Esophagus squamous epithelium (tissue), 5 donors: ENCODE measurements around the gene TOPAZ1. TPM values are rescaled to one million over a fixed set of nuclear protein-coding genes. Genes with fewer than 3 reads are reported as not detected.

ENCODE experiments used
- DNase-seq: peaks from one replicate; lab custom pipeline; 2025; lab: John Stamatoyannopoulos, UW
- H3K27ac ChIP-seq, 4 donors: fragments of 200-600 bp; sonication (generic); one replicate each; pipeline ENCODE4 v1.5.1; 2016 to 2019; ENCODE audit warnings: mild to moderate bottlenecking in 1 of 4
- H3K27me3 ChIP-seq, 4 donors: fragments of 200-600 bp; sonication (generic); 1 replicate in 3 of 4; 2 replicates in 1 of 4; pipeline versions ENCODE4 v1.5.1 to v1.6.0; 2017 to 2021; ENCODE audit warnings: antibody characterized with exemption in 1 of 4
- H3K36me3 ChIP-seq, 3 donors: fragments of 200-600 bp; sonication (generic); one replicate each; pipeline ENCODE4 v1.5.1; 2016 to 2019
- H3K4me1 ChIP-seq, 3 donors: fragments of 200-600 bp; sonication (generic); one replicate each; pipeline ENCODE4 v1.5.1; 2017 to 2019
- H3K4me3 ChIP-seq, 4 donors: fragments of 200-600 bp; sonication (generic); 1 replicate in 3 of 4; 2 replicates in 1 of 4; pipeline ENCODE4 v1.5.1; 2016 to 2019; ENCODE audit warnings: mild to moderate bottlenecking in 2 of 4, moderate library complexity in 1 of 4
- H3K9me3 ChIP-seq, 3 donors: fragments of 200-600 bp; sonication (generic); one replicate each; pipeline ENCODE4 v1.5.1; 2016 to 2019
- CTCF ChIP-seq, 6 experiments: fragments of 450-650 bp in 4 of 6; fragments of 200-600 bp in 2 of 6; sonication (generic) in 2 of 6; IDR thresholded peaks; one replicate each; pipeline ENCODE4 v1.5.1; 2016 to 2019; ENCODE audit warnings: antibody characterized with exemption in 6 of 6, mild to moderate bottlenecking in 4 of 6, moderate library complexity in 4 of 6
- POLR2A ChIP-seq, 4 donors: fragments of 450-650 bp; IDR thresholded peaks; one replicate each; pipeline ENCODE4 v1.6.1; 2017; ENCODE audit warnings: antibody characterized with exemption in 4 of 4, mild to moderate bottlenecking in 4 of 4, moderate library complexity in 3 of 4
- WGBS, 2 donors: methylation state at CpG; one replicate each; pipeline ENCODE4 v1.1.5; 2018; 5-methylcytosine and 5-hydroxymethylcytosine counted together
- intact Hi-C: fragments of 100-400 bp; cut with DNase I; formaldehyde crosslinking; loops from one replicate; pipeline ENCODE4 v1.15.0; 2022
- total RNA-seq, 4 donors: library from RNA; depleted of rRNA; stranded (reverse); fragments of >200 nt; gene quantifications; one replicate each; pipeline ENCODE4 v1.1.0, GENCODE V29; 2016
- donor health status: DM: yes; HTN: yes; CAD: no.

Gene TOPAZ1
- not detected for total RNA-seq

- H3K36me3 ChIP-seq: no peaks in the 10 kb centered on the region
Measured at GRCh38 chr3:44241706-44242105, at the start of gene TOPAZ1. Gene TOPAZ1, plus strand, starts transcription at chr3:44241886. Its CDS starts 168 bp downstream, at chr3:44242054.

GRCh38 chr3:44198284-44199269, 43.1 kb upstream of the TOPAZ1 start:
- H3K27ac ChIP-seq: no peak overlapping the region
- DNase-seq: peak; percentile 13
- peak; percentile 53 to 79 (median 70) for TF ChIP-seq CTCF (IDR thresholded peaks at IDR 0.05)
- TF ChIP-seq POLR2A (IDR thresholded peaks at IDR 0.05): no peak
- peaks cover 0 to 18% (median 0%) of the 10 kb centered on the region in 4 donors for H3K27me3 ChIP-seq
- H3K4me3 ChIP-seq: no peak overlapping the region
- H3K36me3 ChIP-seq: no peaks in the 10 kb centered on the region
- intact Hi-C loops: loop anchor here (10.0 kb wide), 1 partner anchor 654 kb away; no protein-coding TSS in a partner anchor
- H3K9me3 ChIP-seq: no peaks in the 10 kb centered on the region
- 10 to 14% methylated on average over 15 of the region's 15 CpGs for whole genome bisulfite sequencing, 2 donors
- no peaks in the 10 kb centered on the region for H3K4me1 ChIP-seq

More at GRCh38 chr3:44241706-44242105, at the start of gene TOPAZ1:
- Histone ChIP-seq H3K27me3 (peaks cover 0 to 15% (median 0%) of the 10 kb centered on the region in 4 donors), H3K9me3 (no peaks in the 10 kb centered on the region), H3K4me1 (no peaks in the 10 kb centered on the region), H3K27ac (no peak within 1 kb of the TSS), H3K4me3 (no peak within 1 kb of the TSS)
- DNase-seq: no peak
- no peak for TF ChIP-seq POLR2A (IDR thresholded peaks at IDR 0.05)
- TF ChIP-seq CTCF (IDR thresholded peaks at IDR 0.05): no peak
- intact Hi-C loops: no loop called here
- 92 to 98% methylated on average over 8 to 10 of the region's 35 CpGs for WGBS, 2 donors

GRCh38 chr3:44206261-44206660, 35.4 kb upstream of the TOPAZ1 start:
- Histone ChIP-seq H3K36me3 (no peaks in the 10 kb centered on the region), H3K27me3 (peaks cover 0 to 32% (median 0%) of the 10 kb centered on the region in 4 donors), H3K9me3 (no peaks in the 10 kb centered on the region), H3K27ac (no peak overlapping the region), H3K4me3 (no peak overlapping the region), H3K4me1 (no peaks in the 10 kb centered on the region)
- WGBS, 2 donors: 46 to 60% methylated on average over 2 to 3 of the region's 4 CpGs
- intact Hi-C loops: no loop called here
- TF ChIP-seq CTCF (IDR thresholded peaks at IDR 0.05) (no peak), POLR2A (IDR thresholded peaks at IDR 0.05) (no peak)
- no peak for DNase-seq

- intact Hi-C loops: no loop called here
- no peak overlapping the region for H3K27ac ChIP-seq
- DNase-seq: no peak
Measured at GRCh38 chr3:44206862-44207652, 34.6 kb upstream of the TOPAZ1 start.

More at GRCh38 chr3:44206862-44207652, 34.6 kb upstream of the TOPAZ1 start:
- Histone ChIP-seq H3K4me1 (no peaks in the 10 kb centered on the region), H3K36me3 (no peaks in the 10 kb centered on the region), H3K4me3 (no peak overlapping the region), H3K27me3 (peaks cover 0 to 27% (median 0%) of the 10 kb centered on the region in 4 donors), H3K9me3 (no peaks in the 10 kb centered on the region)
- 77 to 79% methylated on average over 10 to 11 of the region's 11 CpGs for WGBS, 2 donors
- no peak for TF ChIP-seq POLR2A (IDR thresholded peaks at IDR 0.05)
- TF ChIP-seq CTCF (IDR thresholded peaks at IDR 0.05): no peak
